Right renal cortex interstitium (tissue), 3 donors: Measurements from ENCODE around the gene HLA-DOA. TPM values are rescaled to one million over a fixed set of nuclear protein-coding genes. Genes with fewer than 3 reads are reported as not detected.

Experiments
- DNase-seq, 3 donors: peaks; one replicate each; pipeline ENCODE4 v3.0.0-alpha.2; 2013; ENCODE audit warnings: low read depth in 3 of 3, low spot score in 2 of 3
- polyA plus RNA-seq, 3 donors: library from polyadenylated mRNA; unstranded; fragments of 120-200 nt; gene quantifications; one replicate each; pipeline ENCODE4 v1.2.1, GENCODE V29; 2013; ENCODE audit not compliant: insufficient read length in 3 of 3

The HLA-DOA gene
- polyA plus RNA-seq, 3 donors, result 5.2 to 5.4 (median 5.3) TPM

DNA sequence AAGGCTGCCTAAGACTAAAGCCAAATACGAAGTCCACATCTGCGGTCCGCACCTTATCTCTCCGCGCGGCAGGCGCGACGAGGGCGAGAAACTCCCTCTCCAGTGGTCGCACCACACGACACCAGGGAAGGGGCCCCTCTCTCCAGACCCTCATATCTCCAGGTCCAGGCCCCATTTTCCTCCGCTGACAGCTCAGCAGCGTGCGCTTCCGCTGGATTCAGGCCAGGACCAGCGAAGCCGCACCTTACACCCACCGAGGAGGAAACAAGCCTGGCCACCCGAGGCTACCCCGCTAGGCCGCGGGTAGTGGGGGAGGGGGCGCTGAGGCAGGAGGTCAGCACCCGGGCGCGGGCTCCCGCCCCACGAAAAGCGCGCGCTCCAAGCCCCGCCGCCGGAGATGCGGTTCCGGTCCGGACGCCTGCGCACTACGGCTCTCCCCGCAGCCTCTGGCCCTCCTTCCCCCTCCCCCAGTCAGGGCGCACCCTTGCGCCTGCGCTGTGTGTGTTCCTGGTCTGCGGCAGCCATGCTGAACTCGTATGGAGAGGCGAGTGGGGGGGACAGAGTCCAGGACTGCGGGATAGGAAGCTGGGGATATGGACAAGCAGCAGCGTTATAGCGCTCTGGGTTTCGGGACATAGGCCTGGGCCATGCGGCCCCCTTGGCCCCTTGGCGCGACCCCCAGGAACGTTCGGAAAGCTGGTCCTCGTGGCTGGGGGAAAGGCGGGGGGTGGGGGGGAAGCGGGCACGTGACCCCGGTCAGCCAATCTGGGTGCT is 41.1 kb downstream of the HLA-DOA start, which contains the start of gene BRD2:
Gene BRD2 (plus strand): TSS at position 502 of the 774 bp plus-strand sequence. CDS start 4,305 bp downstream, outside the sequence.
- DNase-seq, result peak; percentile 95 to 96 (median 95)

DNA sequence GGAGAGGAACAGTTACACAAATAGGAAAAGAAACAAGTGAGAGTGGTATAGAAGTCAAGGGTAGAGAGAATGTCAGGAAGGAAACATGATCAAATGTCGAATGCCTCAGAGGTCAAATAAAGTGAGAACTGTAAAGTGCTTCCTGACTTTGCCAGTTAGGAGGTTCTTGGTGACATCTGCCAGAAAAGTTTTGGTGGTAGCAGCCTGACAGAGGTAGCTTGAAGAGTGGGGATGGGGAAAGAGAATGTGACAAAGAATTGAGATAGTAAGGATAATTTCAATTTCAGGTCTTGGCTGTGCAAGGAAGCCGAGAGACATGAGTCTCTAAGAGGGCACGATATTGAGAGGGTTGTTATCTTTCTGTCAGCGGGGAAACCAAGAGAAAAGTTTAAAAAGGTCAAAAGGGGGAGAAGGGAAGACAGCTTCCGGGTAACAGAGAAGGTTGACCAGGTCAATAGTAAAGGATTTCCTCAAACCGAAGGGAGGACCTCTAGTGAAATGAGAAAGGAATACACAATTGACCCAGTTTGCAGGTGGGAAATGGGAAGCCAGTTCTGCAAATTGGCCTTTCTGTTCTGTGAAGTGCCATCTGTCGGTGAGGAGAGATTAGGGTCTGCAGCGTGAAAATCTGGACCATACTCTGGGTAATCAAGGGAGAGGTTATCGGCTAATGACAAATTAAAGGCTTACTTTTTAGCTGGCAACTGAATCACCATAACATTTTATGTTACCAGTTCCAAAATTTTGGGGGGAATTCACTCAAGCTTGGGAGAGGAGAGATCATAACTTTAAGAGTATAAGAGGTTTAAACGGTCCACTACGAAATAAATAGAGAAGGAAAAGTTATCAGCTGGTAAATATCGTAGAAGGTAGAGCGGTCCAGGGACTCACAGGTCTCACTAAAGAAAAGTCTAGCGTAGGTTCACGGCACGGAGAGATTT is 42.0 kb downstream of the HLA-DOA start:
- no peak for DNase-seq

DNA sequence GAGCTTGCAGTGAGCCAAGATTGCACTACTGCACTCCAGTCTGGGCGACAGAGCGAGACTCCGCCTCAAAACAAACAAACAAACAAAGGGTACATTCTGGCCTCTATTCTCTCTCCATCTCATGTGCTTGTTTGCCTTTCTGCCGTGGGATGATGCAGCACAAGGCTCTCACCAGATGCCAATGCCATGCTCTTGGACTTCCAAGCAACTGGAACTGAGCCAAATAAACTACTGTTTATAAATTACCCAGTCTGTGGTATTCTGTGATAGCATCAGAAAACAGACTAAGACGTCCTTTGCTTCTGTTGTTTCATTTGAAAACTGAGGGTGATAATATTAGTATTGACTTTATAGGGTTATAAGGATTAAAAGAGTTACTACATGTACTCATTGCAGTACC is 44.6 kb downstream of the HLA-DOA start:
- DNase-seq, result no peak

DNA sequence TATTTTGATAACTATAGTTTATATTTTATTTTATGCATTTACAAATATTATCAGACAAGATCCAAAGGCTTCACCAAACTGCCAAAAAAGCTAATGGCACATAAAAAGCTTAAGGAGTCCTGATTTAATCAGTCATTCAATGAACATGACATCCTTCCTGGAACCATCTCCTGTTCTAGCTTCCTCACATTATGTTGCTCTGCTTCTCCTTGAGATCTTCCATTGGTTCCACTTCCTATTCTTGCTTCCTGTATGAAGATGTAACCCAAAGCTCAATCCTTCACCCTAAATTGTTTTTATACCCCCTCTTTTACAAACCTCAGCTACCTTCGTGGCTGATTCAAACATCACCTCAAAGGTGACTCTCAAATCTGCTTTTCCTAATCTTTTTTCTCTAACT is 45.5 kb downstream of the HLA-DOA start:
- no peak for DNase-seq

DNA sequence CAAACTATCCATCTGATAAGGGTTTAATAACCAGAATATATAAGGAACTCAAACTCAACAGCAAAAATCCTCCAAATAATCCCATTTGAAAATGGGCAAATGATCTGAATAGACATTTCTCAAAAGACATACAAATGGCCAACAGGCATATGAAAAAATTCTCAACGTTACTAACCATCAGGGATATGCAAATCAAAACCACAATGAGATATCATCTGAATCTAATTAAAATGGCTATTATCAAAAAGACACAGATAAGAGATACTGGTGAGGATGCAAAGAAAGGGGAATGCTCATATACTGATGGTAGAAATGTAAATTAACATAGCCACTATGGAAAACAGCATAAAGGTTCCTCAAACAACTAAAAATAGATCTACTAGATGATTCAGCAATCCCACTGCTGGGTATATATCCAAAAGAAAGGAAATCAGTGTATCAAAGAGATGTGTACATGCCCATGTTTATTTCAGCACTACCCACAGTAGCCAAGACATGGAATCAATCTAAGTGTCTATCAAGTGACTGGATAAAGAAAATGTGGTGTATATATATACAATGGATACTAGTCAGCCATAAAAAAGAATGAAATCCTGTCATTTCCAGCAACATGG is 47.1 kb downstream of the HLA-DOA start:
- no peak for DNase-seq

DNA sequence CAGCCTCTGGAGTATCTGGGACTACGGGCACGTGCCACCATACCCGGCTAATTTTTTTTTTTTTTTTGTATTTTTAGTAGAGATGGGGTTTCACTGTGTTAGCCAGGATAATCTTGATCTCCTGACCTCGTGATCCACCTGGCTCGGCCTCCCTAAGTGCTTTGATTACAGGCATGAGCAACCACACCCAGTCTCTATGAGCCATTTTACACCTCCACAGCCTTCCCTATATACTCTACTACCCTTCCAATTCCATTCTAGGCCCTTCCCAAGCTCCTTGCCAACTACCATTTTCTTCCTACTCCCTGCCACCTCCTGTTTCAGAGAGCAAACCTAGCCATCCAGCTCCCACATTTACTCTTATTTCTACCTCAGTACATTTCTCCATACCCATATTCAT is 48.8 kb downstream of the HLA-DOA start:
- no peak for DNase-seq

DNA sequence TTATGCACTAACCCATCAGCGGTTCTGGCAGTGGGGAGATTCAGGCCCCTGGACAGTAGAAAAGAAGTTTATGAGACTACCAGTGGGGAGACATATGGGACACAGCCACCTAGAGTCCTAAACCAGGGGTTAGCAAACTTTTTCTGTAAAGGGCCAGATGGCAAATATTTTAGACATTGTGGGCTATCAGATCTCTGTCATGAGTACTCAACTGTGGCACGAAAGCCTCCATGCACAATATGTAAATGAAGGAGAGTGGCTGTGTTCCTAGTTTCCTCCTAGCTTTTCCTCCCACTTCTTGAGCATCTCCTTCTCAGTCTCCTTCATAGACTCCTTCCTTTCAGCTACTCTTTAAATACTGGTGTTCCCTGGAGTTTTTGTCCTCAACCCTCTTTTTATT is 53.2 kb downstream of the HLA-DOA start:
- DNase-seq, result no peak

DNA sequence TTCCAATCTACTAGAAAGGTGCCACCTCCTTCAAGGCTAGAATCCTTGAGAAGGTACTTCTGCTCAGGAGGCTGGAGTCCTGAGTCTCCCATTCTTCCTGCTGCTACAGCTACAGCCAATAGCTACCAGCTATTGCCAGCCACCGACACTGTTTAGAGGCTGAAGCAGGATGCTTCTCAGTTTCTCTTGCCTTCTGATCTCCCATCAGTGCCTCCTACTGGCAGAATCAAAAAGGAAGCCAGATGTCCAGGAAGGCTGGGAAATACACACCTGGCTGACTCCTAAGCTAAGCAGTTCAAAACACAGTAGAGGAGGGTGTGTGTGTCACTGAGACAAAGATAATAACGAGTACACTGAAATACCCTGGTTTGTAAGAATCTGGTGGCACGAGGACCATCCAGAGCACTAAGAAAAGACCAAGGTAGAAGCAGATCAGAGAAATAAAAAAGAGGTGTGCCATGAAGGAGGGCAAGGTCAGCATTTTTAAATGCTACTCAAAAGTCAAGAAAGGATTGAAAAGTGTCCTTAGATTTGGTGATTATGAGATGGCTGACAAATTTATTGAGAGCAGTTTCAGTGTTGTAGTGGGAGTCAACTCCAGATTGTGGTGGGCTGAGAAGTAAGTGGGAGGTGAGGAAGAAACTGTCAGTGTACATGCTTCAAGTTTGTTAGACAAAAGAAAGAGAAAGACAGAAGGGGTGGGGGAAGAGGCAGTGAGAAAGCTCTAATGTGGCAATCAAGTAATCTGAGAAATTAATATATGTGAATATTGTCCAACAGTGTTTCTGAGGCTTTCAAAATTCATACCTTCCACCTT is 54.2 kb downstream of the HLA-DOA start:
- no peak for DNase-seq

DNA sequence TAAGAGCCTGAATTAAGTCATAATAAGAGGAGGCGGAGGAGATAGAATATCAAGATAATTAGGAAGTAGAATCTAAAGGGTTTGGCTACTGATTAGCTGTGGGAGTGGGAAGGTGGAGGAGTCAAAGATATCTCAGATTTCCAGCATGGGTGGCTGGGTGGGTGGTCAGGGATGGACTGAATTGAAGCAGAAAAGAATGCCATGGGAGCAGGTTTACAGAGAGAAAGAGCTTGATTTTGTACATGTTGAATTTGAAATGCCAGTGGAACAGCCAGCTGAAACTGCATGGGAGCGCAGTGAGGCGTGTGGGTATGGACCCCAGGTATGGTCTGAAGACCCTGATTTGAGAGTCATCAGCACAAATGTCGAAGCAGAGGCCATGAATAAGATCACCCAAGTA is 55.1 kb downstream of the HLA-DOA start:
- DNase-seq, result no peak

Other genes starting within 250 kb of the HLA-DOA start
- 1 to 10 TPM in 1 of 3 donors, under 1 TPM in 1, not detected in 1; 0.72 to 1.3 TPM for gene HLA-DQB2, start 246.1 kb downstream of the HLA-DOA start, polyA plus RNA-seq
- under 1 TPM in 2 of 3 donors, not detected in 1; 0.17 to 0.26 TPM for gene HLA-DOB, start 192.6 kb downstream of the HLA-DOA start, polyA plus RNA-seq
- 10 to 100 TPM; 10.2 to 12.4 (median 11.9) TPM for gene TAP2, start 170.9 kb downstream of the HLA-DOA start, polyA plus RNA-seq
- gene PSMB8, start 165.5 kb downstream of the HLA-DOA start, polyA plus RNA-seq, result 10 to 100 TPM; 24.1 to 27.8 (median 25.7) TPM
- gene TAP1, start 155.9 kb downstream of the HLA-DOA start, polyA plus RNA-seq, result 10 to 100 TPM; 11.2 to 12.5 (median 11.6) TPM
- gene PSMB9, start 155.4 kb downstream of the HLA-DOA start, polyA plus RNA-seq, result 1 to 10 TPM; 5.0 to 8.0 (median 6.2) TPM
- gene HLA-DMB, start 68.6 kb downstream of the HLA-DOA start, polyA plus RNA-seq, result 10 to 100 TPM; 73.7 to 80.3 (median 74.3) TPM
- gene HLA-DMA, start 56.5 kb downstream of the HLA-DOA start, polyA plus RNA-seq, result 10 to 100 TPM; 13.7 to 18.3 (median 15.6) TPM
- 100 to 1,000 TPM; 292 to 324 (median 307) TPM for gene BRD2, start 41.0 kb downstream of the HLA-DOA start, polyA plus RNA-seq
- gene HLA-DPA1, start 64.1 kb upstream of the HLA-DOA start, polyA plus RNA-seq, result 10 to 100 TPM; 14.2 to 40.5 (median 17.9) TPM
- 10 to 100 TPM; 17.9 to 27.0 (median 20.0) TPM for gene HLA-DPB1, start 66.4 kb upstream of the HLA-DOA start, polyA plus RNA-seq
- gene COL11A2, start 182.9 kb upstream of the HLA-DOA start, polyA plus RNA-seq, result 1 to 10 TPM; 3.8 to 4.9 (median 3.8) TPM
- 10 to 100 TPM; 48.7 to 51.7 (median 49.3) TPM for gene RXRB, start 191.1 kb upstream of the HLA-DOA start, polyA plus RNA-seq
- gene SLC39A7, start 191.3 kb upstream of the HLA-DOA start, polyA plus RNA-seq, result 100 to 1,000 TPM; 121 to 131 (median 127) TPM
- 10 to 100 TPM; 22.8 to 29.1 (median 23.5) TPM for gene HSD17B8, start 195.1 kb upstream of the HLA-DOA start, polyA plus RNA-seq
- 10 to 100 TPM; 52.5 to 55.4 (median 53.8) TPM for gene RING1, start 198.9 kb upstream of the HLA-DOA start, polyA plus RNA-seq